Measurements from ENCODE around the gene STK17B. TPM values are rescaled to one million over a fixed set of nuclear protein-coding genes. Genes with fewer than 3 reads are reported as not detected.

Gene STK17B
- total RNA-seq, 1 experiment from 2014 or later, result 20.7 TPM

- no peak overlapping the region for H3K4me3 Mint-ChIP-seq (ENCODE audit: unreplicated experiment)
Measured at GRCh38 chr2:196117214-196117705, 54.1 kb downstream of the STK17B start.

DNA sequence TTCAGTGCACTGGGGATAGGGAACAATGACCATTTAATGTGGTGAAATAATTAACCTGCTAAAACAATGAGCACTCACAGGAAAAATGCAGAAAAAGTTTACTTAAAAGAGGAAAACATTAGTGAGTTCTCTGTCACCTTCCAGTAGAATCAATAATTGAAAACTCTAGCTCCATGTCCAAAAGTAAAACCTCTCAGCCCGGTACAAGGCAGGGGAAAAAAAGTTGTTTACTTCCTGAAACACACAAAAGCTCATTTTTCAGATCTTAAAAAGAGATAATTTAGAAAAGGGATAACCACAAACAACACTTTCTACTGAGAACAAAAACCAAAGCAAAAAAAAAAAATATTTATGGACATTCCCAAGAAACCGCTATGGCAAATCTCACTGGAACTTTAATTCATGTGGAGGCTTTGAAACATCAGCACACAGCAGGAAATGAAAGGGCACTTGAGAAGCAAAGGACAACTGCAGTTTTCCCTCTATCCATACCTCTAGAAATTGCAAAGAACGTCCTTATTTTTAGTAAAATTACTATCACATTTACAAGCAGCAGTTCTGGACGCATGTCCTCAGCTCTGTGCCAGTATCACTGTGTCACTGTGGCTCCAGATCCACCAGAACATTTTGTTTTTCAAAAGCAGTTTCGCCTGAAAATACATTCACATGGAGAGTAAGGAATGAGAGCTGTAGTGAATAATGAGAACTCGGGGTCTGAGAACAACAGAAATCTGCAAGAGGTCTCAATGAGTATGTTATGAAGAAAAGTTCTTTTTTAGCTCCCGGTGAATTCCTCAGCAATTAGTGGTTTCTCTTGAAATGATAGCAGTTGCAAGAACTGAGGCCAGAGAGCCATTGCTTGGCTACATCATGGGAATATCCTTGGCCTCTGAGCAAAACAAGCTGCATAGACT lies 58.1 kb downstream of the STK17B start:
- no peak overlapping the region for H3K4me3 Mint-ChIP-seq (ENCODE audit: unreplicated experiment)
- BruUV-seq (replicated peaks), result no TSS peak
- no peak for DNase-seq (ENCODE audit: unreplicated experiment)
- H3K27ac Mint-ChIP-seq (ENCODE audit: low read depth, unreplicated experiment), result peak overlapping the region; percentile 19
- POLR2A ChIA-PET, result interaction anchor here (0.7 to 1.2 kb wide), 2 partner anchors 10 to 114 kb away, joined by 3 to 4 read pairs; no protein-coding TSS in a partner anchor
- H3K9me3 Mint-ChIP-seq (ENCODE audit: unreplicated experiment), result no peaks in the 10 kb centered on the region
- CTCF ChIA-PET, result interaction anchor here (0.6 to 1.2 kb wide), 4 partner anchors 16 to 276 kb away, joined by 3 read pairs; no protein-coding TSS in a partner anchor
- no peaks in the 10 kb centered on the region for H3K27me3 Mint-ChIP-seq (ENCODE audit: insufficient read depth, unreplicated experiment)
- no peaks in the 10 kb centered on the region for H3K36me3 Mint-ChIP-seq (ENCODE audit: insufficient read depth, unreplicated experiment)
- TF ChIP-seq CTCF (IDR thresholded peaks at IDR 0.05; ENCODE audit: unreplicated experiment), result no peak
- intact Hi-C loops (cut with micrococcal nuclease), result no loop called here
- peaks cover 5% of the 10 kb centered on the region for H3K4me1 Mint-ChIP-seq (ENCODE audit: insufficient read depth, unreplicated experiment)

More at GRCh38 chr2:196117214-196117705, 54.1 kb downstream of the STK17B start:
- ChIA-PET POLR2A (no interaction called here), CTCF (no interaction called here)
- no peak overlapping the region for H3K27ac Mint-ChIP-seq (ENCODE audit: low read depth, unreplicated experiment)
- intact Hi-C loops (cut with micrococcal nuclease), result no loop called here
- BruUV-seq (replicated peaks), result no TSS peak
- H3K27me3 Mint-ChIP-seq (ENCODE audit: insufficient read depth, unreplicated experiment), result no peaks in the 10 kb centered on the region
- H3K4me1 Mint-ChIP-seq (ENCODE audit: insufficient read depth, unreplicated experiment), result peaks cover 5% of the 10 kb centered on the region
- H3K9me3 Mint-ChIP-seq (ENCODE audit: unreplicated experiment), result no peaks in the 10 kb centered on the region
- no peaks in the 10 kb centered on the region for H3K36me3 Mint-ChIP-seq (ENCODE audit: insufficient read depth, unreplicated experiment)
- TF ChIP-seq CTCF (IDR thresholded peaks at IDR 0.05; ENCODE audit: unreplicated experiment), result no peak
- no peak for DNase-seq (ENCODE audit: unreplicated experiment)

DNA sequence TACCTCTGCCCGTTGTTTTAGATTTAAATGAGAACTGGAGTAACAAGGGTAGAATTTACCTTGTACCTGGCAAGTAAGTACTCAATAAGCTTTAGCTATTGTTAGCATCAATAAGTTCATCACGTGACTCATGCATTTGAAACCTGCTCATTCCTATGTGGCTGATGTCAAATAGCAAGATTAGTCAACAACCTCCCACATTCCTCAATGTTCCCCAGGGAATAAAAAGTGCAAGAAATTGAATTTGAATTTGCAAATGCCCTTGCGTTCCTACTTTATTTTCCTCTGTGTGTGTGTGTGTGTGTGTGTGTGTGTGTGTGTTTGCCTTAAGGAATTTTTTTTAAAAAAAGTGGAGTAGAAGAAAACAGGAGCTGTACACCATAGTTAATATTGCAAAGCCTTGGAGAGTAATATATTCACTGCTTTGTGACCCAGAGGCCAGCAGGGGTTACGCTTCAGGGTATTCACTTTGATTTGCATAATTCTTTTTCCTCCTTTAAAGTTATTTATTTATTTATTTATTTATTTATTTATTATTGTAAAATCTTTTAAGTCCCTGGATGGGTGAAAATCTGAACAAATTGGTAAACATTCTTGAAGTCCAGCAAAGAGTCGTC lies 58.9 kb downstream of the STK17B start:
- BruUV-seq (replicated peaks), result no TSS peak
- no peak overlapping the region for H3K27ac Mint-ChIP-seq (ENCODE audit: low read depth, unreplicated experiment)
- H3K4me1 Mint-ChIP-seq (ENCODE audit: insufficient read depth, unreplicated experiment), result peaks cover 5% of the 10 kb centered on the region
- POLR2A ChIA-PET, result interaction anchor here (0.6 to 0.9 kb wide), 3 partner anchors 38 to 378 kb away, joined by 3 read pairs; no protein-coding TSS in a partner anchor
- CTCF ChIA-PET, result interaction anchor here (0.6 to 1.2 kb wide), 2 partner anchors 224 to 277 kb away, joined by 3 read pairs; no protein-coding TSS in a partner anchor
- intact Hi-C loops (cut with micrococcal nuclease), result no loop called here
- no peak for TF ChIP-seq CTCF (IDR thresholded peaks at IDR 0.05; ENCODE audit: unreplicated experiment)
- H3K36me3 Mint-ChIP-seq (ENCODE audit: insufficient read depth, unreplicated experiment), result no peaks in the 10 kb centered on the region
- no peak overlapping the region for H3K4me3 Mint-ChIP-seq (ENCODE audit: unreplicated experiment)
- H3K9me3 Mint-ChIP-seq (ENCODE audit: unreplicated experiment), result no peaks in the 10 kb centered on the region
- peak; percentile 52 for DNase-seq (ENCODE audit: unreplicated experiment)
- H3K27me3 Mint-ChIP-seq (ENCODE audit: insufficient read depth, unreplicated experiment), result no peaks in the 10 kb centered on the region

DNA sequence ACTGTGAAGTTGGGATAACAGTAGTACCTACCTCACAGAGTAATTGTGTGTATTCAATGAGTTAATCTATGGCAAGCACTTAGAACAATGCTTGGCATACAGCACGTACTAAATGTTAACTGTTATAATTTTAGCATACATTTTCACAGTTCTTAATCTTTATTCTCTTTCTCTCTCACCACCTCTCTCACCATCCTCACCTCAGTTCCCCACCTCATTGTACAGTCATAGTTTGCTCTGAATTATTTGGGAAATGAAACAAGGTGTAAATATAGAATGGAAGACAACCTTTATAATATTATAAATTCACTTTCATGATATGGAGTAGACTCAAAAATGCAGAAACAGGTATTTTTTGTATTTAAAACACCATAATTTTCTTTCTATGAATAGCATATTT lies 62.8 kb downstream of the STK17B start:
- CTCF ChIA-PET, result interaction anchor here (0.8 kb wide), 1 partner anchor 29 kb away, joined by 3 read pairs; no protein-coding TSS in a partner anchor
- H3K4me1 Mint-ChIP-seq (ENCODE audit: insufficient read depth, unreplicated experiment), result peaks cover 4% of the 10 kb centered on the region
- intact Hi-C loops (cut with micrococcal nuclease), result no loop called here
- H3K27ac Mint-ChIP-seq (ENCODE audit: low read depth, unreplicated experiment), result no peak overlapping the region
- no TSS peak for BruUV-seq (replicated peaks)
- DNase-seq (ENCODE audit: unreplicated experiment), result no peak
- POLR2A ChIA-PET, result no interaction called here
- TF ChIP-seq CTCF (IDR thresholded peaks at IDR 0.05; ENCODE audit: unreplicated experiment), result no peak
- no peaks in the 10 kb centered on the region for H3K9me3 Mint-ChIP-seq (ENCODE audit: unreplicated experiment)
- no peaks in the 10 kb centered on the region for H3K36me3 Mint-ChIP-seq (ENCODE audit: insufficient read depth, unreplicated experiment)
- H3K4me3 Mint-ChIP-seq (ENCODE audit: unreplicated experiment), result no peak overlapping the region
- no peaks in the 10 kb centered on the region for H3K27me3 Mint-ChIP-seq (ENCODE audit: insufficient read depth, unreplicated experiment)

All from MCF 10A (cell line).